Liver (tissue), 9 donors: Measurements from ENCODE around the gene CPT1A. TPM values are rescaled to one million over a fixed set of nuclear protein-coding genes. Genes with fewer than 3 reads are reported as not detected.

Experiments
- DNase-seq: peaks from one replicate; pipeline ENCODE4 v3.0.0-alpha.2; 2017; ENCODE audit warnings: low spot score
- H3K27ac ChIP-seq, 2 donors: one replicate each; pipeline ENCODE4 v1.7.0; 2013; ENCODE audit warnings: inconsistent platforms in 2 of 2, low read length in 2 of 2, control low read depth in 1 of 2, low read depth in 1 of 2, mild to moderate bottlenecking in 1 of 2
- H3K27me3 ChIP-seq, 4 donors: one replicate each; pipeline versions ENCODE4 v1.6.1 to v1.7.0; 2013; ENCODE audit warnings: low read length in 3 of 4, inconsistent platforms in 1 of 4, mild to moderate bottlenecking in 1 of 4, moderate library complexity in 1 of 4; ENCODE audit not compliant: control insufficient read depth in 4 of 4, insufficient read depth in 4 of 4
- H3K36me3 ChIP-seq, 4 donors: one replicate each; pipeline versions ENCODE4 v1.6.1 to v1.7.0; 2013; ENCODE audit warnings: low read length in 3 of 4, mild to moderate bottlenecking in 3 of 4, low read depth in 1 of 4, moderate library complexity in 1 of 4; ENCODE audit not compliant: control insufficient read depth in 4 of 4, insufficient read depth in 3 of 4
- H3K4me1 ChIP-seq, 4 donors: one replicate each; pipeline versions ENCODE4 v1.6.1 to v1.7.0; 2013; ENCODE audit warnings: low read length in 3 of 4, mild to moderate bottlenecking in 3 of 4, moderate library complexity in 1 of 4; ENCODE audit not compliant: control insufficient read depth in 4 of 4, insufficient read depth in 4 of 4
- H3K4me3 ChIP-seq, 3 donors: one replicate each; pipeline versions ENCODE4 v1.6.1 to v1.7.0; 2013; ENCODE audit warnings: low read length in 3 of 3, control low read depth in 1 of 3, low read depth in 1 of 3, mild to moderate bottlenecking in 1 of 3
- H3K9ac ChIP-seq, 2 donors: one replicate each; pipeline ENCODE4 v1.7.0; 2013; ENCODE audit warnings: low read length in 2 of 2, mild to moderate bottlenecking in 2 of 2, moderate library complexity in 2 of 2, control low read depth in 1 of 2, low read depth in 1 of 2
- H3K9me3 ChIP-seq, 4 donors: one replicate each; pipeline versions ENCODE4 v1.6.1 to v1.7.0; 2013; ENCODE audit warnings: low read length in 3 of 4; ENCODE audit not compliant: control insufficient read depth in 4 of 4
- ATF3 ChIP-seq: IDR thresholded peaks from 2 replicates; pipeline ENCODE4 v1.6.1; 2016; ENCODE audit warnings: antibody characterized with exemption
- EGR1 ChIP-seq, 2 donors: IDR thresholded peaks; 2 replicates each; pipeline ENCODE4 v1.6.1; 2016 to 2018; ENCODE audit warnings: antibody characterized with exemption in 2 of 2, low read depth in 2 of 2
- FOXA2 ChIP-seq: IDR thresholded peaks from 2 replicates; pipeline ENCODE4 v1.6.1; 2016; ENCODE audit warnings: antibody characterized with exemption
- GABPA ChIP-seq, 2 donors: IDR thresholded peaks in 1 of 2; conservative IDR thresholded peaks in 1 of 2; 2 replicates each; pipeline ENCODE4 v1.6.1; 2016; ENCODE audit warnings: antibody characterized with exemption in 2 of 2, mild to moderate bottlenecking in 1 of 2, moderate library complexity in 1 of 2
- HNF4A ChIP-seq, 2 donors: conservative IDR thresholded peaks; 2 replicates each; pipeline ENCODE4 v1.6.1; 2016; ENCODE audit warnings: antibody characterized with exemption in 2 of 2, mild to moderate bottlenecking in 2 of 2
- HNF4G ChIP-seq: IDR thresholded peaks from 2 replicates; pipeline ENCODE4 v1.6.1; 2016; ENCODE audit warnings: antibody characterized with exemption
- JUND ChIP-seq, 2 donors: IDR thresholded peaks; 2 replicates each; pipeline ENCODE4 v1.6.1; 2016; ENCODE audit warnings: antibody characterized with exemption in 2 of 2
- MAX ChIP-seq: IDR thresholded peaks from 2 replicates; pipeline ENCODE4 v1.6.1; 2016; ENCODE audit warnings: antibody characterized with exemption
- NR2F2 ChIP-seq: IDR thresholded peaks from 2 replicates; pipeline ENCODE4 v1.6.1; 2016; ENCODE audit warnings: antibody characterized with exemption
- RAD21 ChIP-seq, 2 donors: IDR thresholded peaks; 2 replicates each; pipeline ENCODE4 v1.6.1; 2016; ENCODE audit warnings: antibody characterized with exemption in 2 of 2, mild to moderate bottlenecking in 2 of 2
- RXRA ChIP-seq, 2 donors: IDR thresholded peaks; 2 replicates each; pipeline ENCODE4 v1.6.1; 2017 to 2018; ENCODE audit warnings: antibody characterized with exemption in 2 of 2, mild to moderate bottlenecking in 1 of 2
- SP1 ChIP-seq: IDR thresholded peaks from 2 replicates; pipeline ENCODE4 v1.6.1; 2018; ENCODE audit warnings: antibody characterized with exemption, mild to moderate bottlenecking
- TAF1 ChIP-seq: conservative IDR thresholded peaks from 2 replicates; pipeline ENCODE4 v1.6.1; 2016; ENCODE audit warnings: antibody characterized with exemption, mild to moderate bottlenecking
- YY1 ChIP-seq: IDR thresholded peaks from 2 replicates; pipeline ENCODE4 v1.6.1; 2016; ENCODE audit warnings: antibody characterized with exemption, mild to moderate bottlenecking
- ZBTB33 ChIP-seq: IDR thresholded peaks from 2 replicates; pipeline ENCODE4 v1.6.1; 2016; ENCODE audit warnings: antibody characterized with exemption
- WGBS: extraction: QIAGEN DNeasy Blood & Tissue Kit; methylation state at CpG from one replicate; pipeline ENCODE4 v1.1.7; 2013; 5-methylcytosine and 5-hydroxymethylcytosine counted together
- polyA plus RNA-seq, 2 donors: library from polyadenylated mRNA; stranded (reverse) in 1 of 2; unstranded in 1 of 2; fragments of 200-250 nt in 1 of 2; fragments of >200 nt in 1 of 2; fragmentation: Nextera tagmentation in 1 of 2; extraction: Ambion mirVana in 1 of 2; gene quantifications; one replicate each; pipeline versions ENCODE4 v1.2.1 to v1.2.3, GENCODE V29; 2013 to 2015
- total RNA-seq, 2 donors: library from RNA; depleted of rRNA; stranded (reverse); fragments of >200 nt; gene quantifications; one replicate each; pipeline ENCODE4 v1.2.3, GENCODE V29; 2014
- TF ChIP-seq, protein P1 (sequence below): fragments of 150-350 bp; IDR thresholded peaks from 2 replicates; pipeline ENCODE4 v1.5.1; 2017; ENCODE audit warnings: improper control_type of control experiment, low read depth, low read length; ENCODE audit not compliant: missing input control
- TF ChIP-seq, protein P2 (sequence below): IDR thresholded peaks from 2 replicates; pipeline ENCODE4 v1.6.1; 2016; ENCODE audit warnings: antibody characterized with exemption, mild to moderate bottlenecking
- donor health status: healthy.
- donor health status: healthy.
- donor health status: healthy.
- donor health status: healthy.
- donor health status: healthy.

CPT1A gene
- total and polyA plus RNA-seq, 4 donors, result 17.2 to 232 (median 61.0) TPM

GRCh38 chr11:68817554-68817953 is 24.2 kb downstream of the CPT1A start:
- no peak for DNase-seq

GRCh38 chr11:68816917-68817419 is 24.7 kb downstream of the CPT1A start:
- Histone ChIP-seq H3K27ac (no peak overlapping the region), H3K27me3 (no peaks in the 10 kb centered on the region), H3K36me3 (peaks cover 7 to 18% (median 13%) of the 10 kb centered on the region in 4 donors), H3K9me3 (no peaks in the 10 kb centered on the region), H3K4me1 (no peaks in the 10 kb centered on the region), H3K4me3 (no peak overlapping the region), H3K9ac (no peak overlapping the region)
- WGBS, result 60% methylated on average over 7 of the region's 7 CpGs
- DNase-seq, result no peak
- TF ChIP-seq NR2F2 (no peak), TAF1 (no peak), FOXA2 (no peak), EGR1 (IDR thresholded peaks at IDR 0.05; ENCODE audit: low read depth in 2 of 2) (no peak), GABPA (IDR thresholded peaks at IDR 0.05 in 1 of 2, conservative IDR thresholded peaks at IDR 0.05 in 1 of 2) (no peak), JUND (IDR thresholded peaks at IDR 0.05) (no peak)

More at GRCh38 chr11:68817554-68817953, 24.2 kb downstream of the CPT1A start:
- Histone ChIP-seq H3K27me3 (no peaks in the 10 kb centered on the region), H3K9me3 (no peaks in the 10 kb centered on the region), H3K4me1 (no peaks in the 10 kb centered on the region), H3K9ac (no peak overlapping the region), H3K4me3 (no peak overlapping the region), H3K36me3 (peaks cover 3 to 12% (median 7%) of the 10 kb centered on the region in 4 donors), H3K27ac (no peak overlapping the region)
- 83% methylated on average over 4 of the region's 4 CpGs for WGBS
- TF ChIP-seq NR2F2 (peak; percentile 98), RXRA (IDR thresholded peaks at IDR 0.05) (peak; percentile 68 to 76), HNF4A (conservative IDR thresholded peaks at IDR 0.05) (peak in 1 of 2 donors; percentile 36)
- TF ChIP-seq, protein P1, sequence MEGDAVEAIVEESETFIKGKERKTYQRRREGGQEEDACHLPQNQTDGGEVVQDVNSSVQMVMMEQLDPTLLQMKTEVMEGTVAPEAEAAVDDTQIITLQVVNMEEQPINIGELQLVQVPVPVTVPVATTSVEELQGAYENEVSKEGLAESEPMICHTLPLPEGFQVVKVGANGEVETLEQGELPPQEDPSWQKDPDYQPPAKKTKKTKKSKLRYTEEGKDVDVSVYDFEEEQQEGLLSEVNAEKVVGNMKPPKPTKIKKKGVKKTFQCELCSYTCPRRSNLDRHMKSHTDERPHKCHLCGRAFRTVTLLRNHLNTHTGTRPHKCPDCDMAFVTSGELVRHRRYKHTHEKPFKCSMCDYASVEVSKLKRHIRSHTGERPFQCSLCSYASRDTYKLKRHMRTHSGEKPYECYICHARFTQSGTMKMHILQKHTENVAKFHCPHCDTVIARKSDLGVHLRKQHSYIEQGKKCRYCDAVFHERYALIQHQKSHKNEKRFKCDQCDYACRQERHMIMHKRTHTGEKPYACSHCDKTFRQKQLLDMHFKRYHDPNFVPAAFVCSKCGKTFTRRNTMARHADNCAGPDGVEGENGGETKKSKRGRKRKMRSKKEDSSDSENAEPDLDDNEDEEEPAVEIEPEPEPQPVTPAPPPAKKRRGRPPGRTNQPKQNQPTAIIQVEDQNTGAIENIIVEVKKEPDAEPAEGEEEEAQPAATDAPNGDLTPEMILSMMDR, result no peak

GRCh38 chr11:68816251-68816776 is 25.4 kb downstream of the CPT1A start:
- no peak for DNase-seq
- no peak overlapping the region for H3K27ac ChIP-seq
- H3K36me3 ChIP-seq, result peaks cover 11 to 24% (median 17%) of the 10 kb centered on the region in 4 donors
- whole genome bisulfite sequencing, result 94% methylated on average over 22 of the region's 22 CpGs
- H3K4me3 ChIP-seq, result no peak overlapping the region
- no peaks in the 10 kb centered on the region for H3K9me3 ChIP-seq
- H3K27me3 ChIP-seq, result no peaks in the 10 kb centered on the region
- H3K9ac ChIP-seq, result no peak overlapping the region
- no peaks in the 10 kb centered on the region for H3K4me1 ChIP-seq
- TF ChIP-seq MAX (no peak), YY1 (no peak), HNF4A (conservative IDR thresholded peaks at IDR 0.05) (no peak), RAD21 (IDR thresholded peaks at IDR 0.05) (no peak), FOXA2 (no peak), TAF1 (no peak), SP1 (no peak), NR2F2 (no peak), ATF3 (no peak), ZBTB33 (no peak), JUND (IDR thresholded peaks at IDR 0.05) (no peak), HNF4G (no peak), RXRA (IDR thresholded peaks at IDR 0.05) (no peak)
- TF ChIP-seq, protein P2, sequence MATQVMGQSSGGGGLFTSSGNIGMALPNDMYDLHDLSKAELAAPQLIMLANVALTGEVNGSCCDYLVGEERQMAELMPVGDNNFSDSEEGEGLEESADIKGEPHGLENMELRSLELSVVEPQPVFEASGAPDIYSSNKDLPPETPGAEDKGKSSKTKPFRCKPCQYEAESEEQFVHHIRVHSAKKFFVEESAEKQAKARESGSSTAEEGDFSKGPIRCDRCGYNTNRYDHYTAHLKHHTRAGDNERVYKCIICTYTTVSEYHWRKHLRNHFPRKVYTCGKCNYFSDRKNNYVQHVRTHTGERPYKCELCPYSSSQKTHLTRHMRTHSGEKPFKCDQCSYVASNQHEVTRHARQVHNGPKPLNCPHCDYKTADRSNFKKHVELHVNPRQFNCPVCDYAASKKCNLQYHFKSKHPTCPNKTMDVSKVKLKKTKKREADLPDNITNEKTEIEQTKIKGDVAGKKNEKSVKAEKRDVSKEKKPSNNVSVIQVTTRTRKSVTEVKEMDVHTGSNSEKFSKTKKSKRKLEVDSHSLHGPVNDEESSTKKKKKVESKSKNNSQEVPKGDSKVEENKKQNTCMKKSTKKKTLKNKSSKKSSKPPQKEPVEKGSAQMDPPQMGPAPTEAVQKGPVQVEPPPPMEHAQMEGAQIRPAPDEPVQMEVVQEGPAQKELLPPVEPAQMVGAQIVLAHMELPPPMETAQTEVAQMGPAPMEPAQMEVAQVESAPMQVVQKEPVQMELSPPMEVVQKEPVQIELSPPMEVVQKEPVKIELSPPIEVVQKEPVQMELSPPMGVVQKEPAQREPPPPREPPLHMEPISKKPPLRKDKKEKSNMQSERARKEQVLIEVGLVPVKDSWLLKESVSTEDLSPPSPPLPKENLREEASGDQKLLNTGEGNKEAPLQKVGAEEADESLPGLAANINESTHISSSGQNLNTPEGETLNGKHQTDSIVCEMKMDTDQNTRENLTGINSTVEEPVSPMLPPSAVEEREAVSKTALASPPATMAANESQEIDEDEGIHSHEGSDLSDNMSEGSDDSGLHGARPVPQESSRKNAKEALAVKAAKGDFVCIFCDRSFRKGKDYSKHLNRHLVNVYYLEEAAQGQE, result no peak
- TF ChIP-seq, protein P1, result no peak
